Loucy (cell line): Measurements from ENCODE around the gene TUBA4A.

Experiments used
- H2AFZ ChIP-seq: fragments of 200-600 bp; sonication (generic); 2 replicates; pipeline ENCODE4 v1.6.0; 2016; ENCODE audit warnings: antibody characterized with exemption, mild to moderate bottlenecking, low read length, moderate library complexity
- H3F3A ChIP-seq: fragments of 200-600 bp; 2 replicates; pipeline ENCODE4 v1.6.0; 2016; ENCODE audit warnings: antibody characterized with exemption, low read depth, mild to moderate bottlenecking
- H3K27me3 ChIP-seq: fragments of 200-600 bp; sonication (generic); 2 replicates; pipeline ENCODE4 v1.6.1; 2014; ENCODE audit warnings: low read length, mild to moderate bottlenecking; ENCODE audit not compliant: insufficient read depth, poor library complexity, severe bottlenecking
- H3K36me3 ChIP-seq: fragments of 200-600 bp; sonication (generic); 2 replicates; pipeline ENCODE4 v1.6.1; 2016; ENCODE audit warnings: low read length; ENCODE audit not compliant: insufficient read depth
- H3K4me1 ChIP-seq: fragments of 200-600 bp; sonication (generic); 2 replicates; pipeline ENCODE4 v1.5.1; 2014; ENCODE audit warnings: low read length, mild to moderate bottlenecking; ENCODE audit not compliant: insufficient read depth, poor library complexity, severe bottlenecking
- H3K4me2 ChIP-seq: fragments of 200-600 bp; sonication (generic); 2 replicates; pipeline ENCODE4 v1.6.0; 2014; ENCODE audit warnings: antibody characterized with exemption, low read length, low read depth, mild to moderate bottlenecking; ENCODE audit not compliant: poor library complexity, severe bottlenecking
- H3K4me3 ChIP-seq: fragments of 200-600 bp; sonication (generic); 2 replicates; pipeline ENCODE4 v1.5.1; 2014; ENCODE audit warnings: low read length, mild to moderate bottlenecking, mixed read lengths; ENCODE audit not compliant: poor library complexity, severe bottlenecking
- H3K79me2 ChIP-seq: fragments of 200-600 bp; sonication (generic); 2 replicates; pipeline ENCODE4 v1.6.1; 2014; ENCODE audit warnings: low read length; ENCODE audit not compliant: insufficient read depth
- H3K9ac ChIP-seq: fragments of 200-600 bp; sonication (generic); 2 replicates; pipeline ENCODE4 v1.6.0; 2014; ENCODE audit warnings: mild to moderate bottlenecking, low read depth, low read length, moderate library complexity; ENCODE audit not compliant: poor library complexity, severe bottlenecking
- H3K9me2 ChIP-seq: fragments of 200-600 bp; sonication (generic); replicated peaks from 2 replicates; pipeline ENCODE4 v1.6.1; 2016; ENCODE audit warnings: low read depth, low read length, mixed read lengths
- H3K9me3 ChIP-seq: fragments of 200-600 bp; sonication (generic); 2 replicates; pipeline ENCODE4 v1.6.1; 2014; ENCODE audit warnings: mild to moderate bottlenecking, antibody characterized with exemption, low read length, low read depth; ENCODE audit not compliant: insufficient read depth
- H4K20me1 ChIP-seq: fragments of 200-600 bp; sonication (generic); 2 replicates; pipeline ENCODE4 v1.6.0; 2014; ENCODE audit warnings: antibody characterized with exemption, low read length, mild to moderate bottlenecking; ENCODE audit not compliant: insufficient read depth, poor library complexity, severe bottlenecking
- CTCF ChIP-seq: fragments of 200-600 bp; sonication (generic); conservative IDR thresholded peaks from 2 replicates; pipeline ENCODE4 v1.5.1; 2014; ENCODE audit warnings: mild to moderate bottlenecking, antibody characterized with exemption, low read length
- EZH2phosphoT487 ChIP-seq: fragments of 200-600 bp; IDR thresholded peaks from 2 replicates; pipeline ENCODE4 v1.6.1; 2018; ENCODE audit warnings: antibody characterized with exemption, mild to moderate bottlenecking, moderate library complexity, borderline replicate concordance

TUBA4A gene

GRCh38 chr2:219214786-219215185 lies 38.9 kb downstream of the TUBA4A start:
- no peaks in the 10 kb centered on the region for H4K20me1 ChIP-seq
- H3K27me3 ChIP-seq: no peaks in the 10 kb centered on the region
- TF ChIP-seq CTCF: no peak
- no peaks in the 10 kb centered on the region for H3K9me3 ChIP-seq
- H3K4me2 ChIP-seq: no peak overlapping the region
- H3K79me2 ChIP-seq: no peaks in the 10 kb centered on the region
- no peaks in the 10 kb centered on the region for H3K36me3 ChIP-seq
- H3K9ac ChIP-seq: no peak overlapping the region
- H2AFZ ChIP-seq: no peak overlapping the region
- H3K4me1 ChIP-seq: peaks cover 10% of the 10 kb centered on the region
- H3F3A ChIP-seq: no peaks in the 10 kb centered on the region
- H3K9me2 ChIP-seq: no peaks in the 10 kb centered on the region
- H3K4me3 ChIP-seq: no peak overlapping the region

GRCh38 chr2:219214141-219214540 lies 39.6 kb downstream of the TUBA4A start:
- TF ChIP-seq EZH2phosphoT487: no peak
- TF ChIP-seq CTCF: no peak
- H3K9me2 ChIP-seq: no peaks in the 10 kb centered on the region
- no peak overlapping the region for H2AFZ ChIP-seq
- no peaks in the 10 kb centered on the region for H3K79me2 ChIP-seq
- no peaks in the 10 kb centered on the region for H4K20me1 ChIP-seq
- H3K9ac ChIP-seq: no peak overlapping the region
- no peaks in the 10 kb centered on the region for H3K9me3 ChIP-seq
- no peaks in the 10 kb centered on the region for H3K27me3 ChIP-seq
- no peaks in the 10 kb centered on the region for H3F3A ChIP-seq
- peaks cover 10% of the 10 kb centered on the region for H3K4me1 ChIP-seq
- no peaks in the 10 kb centered on the region for H3K36me3 ChIP-seq
- H3K4me2 ChIP-seq: no peak overlapping the region
- H3K4me3 ChIP-seq: no peak overlapping the region

- Histone ChIP-seq H3K4me3 (no peak overlapping the region), H3K4me1 (peaks cover 10% of the 10 kb centered on the region), H3K4me2 (no peak overlapping the region), H4K20me1 (no peaks in the 10 kb centered on the region), H2AFZ (no peak overlapping the region), H3K79me2 (no peaks in the 10 kb centered on the region), H3K36me3 (no peaks in the 10 kb centered on the region), H3K27me3 (no peaks in the 10 kb centered on the region), H3K9me2 (no peaks in the 10 kb centered on the region), H3F3A (no peaks in the 10 kb centered on the region), H3K9me3 (no peaks in the 10 kb centered on the region), H3K9ac (no peak overlapping the region)
- TF ChIP-seq CTCF: no peak
- no peak for TF ChIP-seq EZH2phosphoT487
Measured at GRCh38 chr2:219213486-219214071, 40.1 kb downstream of the TUBA4A start.
